Eye (tissue), 1 donor: ENCODE data around the gene PLA2G2C.

Source experiments
- DNase-seq: peaks from one replicate; pipeline ENCODE4 v3.0.0-alpha.2; 2015

Gene PLA2G2C

GRCh38 chr1:20207546-20207945 is 21.2 kb upstream of the PLA2G2C start:
- DNase-seq: no peak

- DNase-seq: no peak
Observed at GRCh38 chr1:20202166-20202565, 15.8 kb upstream of the PLA2G2C start.

GRCh38 chr1:20200966-20201365 is 14.6 kb upstream of the PLA2G2C start:
- no peak for DNase-seq

- no peak for DNase-seq
Observed at GRCh38 chr1:20199840-20200239, 13.5 kb upstream of the PLA2G2C start.

- no peak for DNase-seq
Observed at GRCh38 chr1:20199403-20199802, 13.1 kb upstream of the PLA2G2C start.

GRCh38 chr1:20198918-20199317 is 12.6 kb upstream of the PLA2G2C start:
- DNase-seq: no peak

- DNase-seq: no peak
Observed at GRCh38 chr1:20198296-20198695, 12.0 kb upstream of the PLA2G2C start.

GRCh38 chr1:20197329-20197791 is 11.0 kb upstream of the PLA2G2C start:
- no peak for DNase-seq

- no peak for DNase-seq
Observed at GRCh38 chr1:20195462-20195780, 9.1 kb upstream of the PLA2G2C start.

- DNase-seq: peak; percentile 49
Observed at GRCh38 chr1:20194757-20195461, 8.6 kb upstream of the PLA2G2C start.

GRCh38 chr1:20194224-20194623 is 7.9 kb upstream of the PLA2G2C start:
- DNase-seq: no peak

- DNase-seq: no peak
Observed at GRCh38 chr1:20192871-20193411, 6.6 kb upstream of the PLA2G2C start.

GRCh38 chr1:20192364-20192763 is 6.0 kb upstream of the PLA2G2C start:
- no peak for DNase-seq

GRCh38 chr1:20191266-20191825 is 5.0 kb upstream of the PLA2G2C start:
- no peak for DNase-seq

- no peak for DNase-seq
Observed at GRCh38 chr1:20190256-20191160, 4.2 kb upstream of the PLA2G2C start.

GRCh38 chr1:20189664-20190063 is 3.3 kb upstream of the PLA2G2C start:
- DNase-seq: no peak

GRCh38 chr1:20188455-20188817 is 2.1 kb upstream of the PLA2G2C start:
- no peak for DNase-seq

- DNase-seq: no peak
Observed at GRCh38 chr1:20187813-20188454, 1.6 kb upstream of the PLA2G2C start.

GRCh38 chr1:20187103-20187812 is 940 bp upstream of the PLA2G2C start:
- no peak for DNase-seq

GRCh38 chr1:20184997-20185833 is 1.1 kb downstream of the PLA2G2C start:
- DNase-seq: no peak

- DNase-seq: no peak
Observed at GRCh38 chr1:20184481-20184900, 1.8 kb downstream of the PLA2G2C start.
